Measurements from ENCODE around the gene ZBTB7C.

ZBTB7C gene

GRCh38 chr18:48417985-48418384 is 8.8 kb upstream of the ZBTB7C start:
- no peak for DNase-seq

DNA sequence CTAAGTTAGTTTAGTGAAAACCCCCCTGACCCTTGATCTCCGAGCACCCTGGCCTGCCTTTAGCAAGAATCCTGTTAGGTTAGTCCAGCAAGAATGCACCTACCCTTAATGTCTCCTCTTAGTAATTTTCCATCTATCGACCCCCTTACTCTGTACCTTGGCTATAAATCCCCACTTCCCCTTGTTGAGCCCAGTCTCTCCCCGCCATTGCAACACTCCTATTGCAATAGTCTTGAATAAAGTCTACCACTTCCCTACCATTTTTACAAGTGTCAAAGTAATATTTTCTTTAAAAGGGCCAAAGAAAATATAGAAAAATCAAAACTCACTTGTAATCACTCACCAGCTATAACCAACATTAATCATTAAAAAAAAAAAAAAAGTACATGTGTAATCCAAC is 4.2 kb upstream of the ZBTB7C start:
- DNase-seq: no peak

GRCh38 chr18:48412339-48412929 is 3.3 kb upstream of the ZBTB7C start:
- DNase-seq: no peak

DNA sequence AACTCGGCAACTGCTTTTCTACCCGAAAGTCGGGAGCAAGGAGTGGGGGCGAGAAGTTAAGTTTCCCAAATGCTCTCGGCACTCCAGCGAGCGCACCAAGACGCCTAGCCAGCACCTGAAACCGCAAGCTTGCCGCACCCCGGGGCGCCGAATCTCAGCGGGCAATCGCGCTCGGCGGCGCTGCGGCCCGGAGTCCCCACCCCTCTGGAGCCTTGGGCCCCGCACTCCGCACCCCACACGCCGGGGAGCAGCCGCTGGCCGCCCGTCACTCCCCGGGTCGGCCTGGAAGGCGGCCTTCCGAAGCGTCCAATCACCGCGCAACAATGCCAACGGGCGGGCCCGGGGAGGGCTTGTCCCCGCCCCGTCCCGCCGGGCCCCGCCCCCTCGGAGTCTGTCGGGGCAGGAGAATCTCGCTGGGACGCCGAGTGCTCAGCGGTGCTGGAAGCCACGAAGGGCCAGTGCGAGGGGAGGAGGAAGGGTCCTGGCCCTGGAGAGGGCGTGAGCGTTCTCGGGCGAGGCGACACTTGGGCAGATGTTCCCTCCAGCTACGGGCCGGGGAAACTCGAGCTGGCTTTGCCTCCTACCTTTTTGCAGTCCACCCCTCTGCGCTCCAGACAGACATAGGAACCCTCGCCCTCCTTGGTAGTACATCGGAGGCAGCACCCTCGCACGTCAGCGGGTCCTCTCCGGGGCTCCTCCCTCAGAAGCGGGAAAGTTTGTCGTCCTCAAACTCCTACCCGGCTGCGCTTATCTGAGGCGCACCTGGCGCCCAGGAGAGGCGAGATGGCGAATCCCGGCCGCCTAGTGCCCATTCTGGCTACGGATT is 1.1 kb upstream of the ZBTB7C start:
- DNase-seq: no peak

GRCh38 chr18:48409591-48410094 is 460 bp upstream of the ZBTB7C start:
- DNase-seq: no peak

GRCh38 chr18:48408111-48408726 is 964 bp downstream of the ZBTB7C start:
- no peak for DNase-seq

- DNase-seq: no peak
Observed at GRCh38 chr18:48407358-48407757, 1.8 kb downstream of the ZBTB7C start.

DNA sequence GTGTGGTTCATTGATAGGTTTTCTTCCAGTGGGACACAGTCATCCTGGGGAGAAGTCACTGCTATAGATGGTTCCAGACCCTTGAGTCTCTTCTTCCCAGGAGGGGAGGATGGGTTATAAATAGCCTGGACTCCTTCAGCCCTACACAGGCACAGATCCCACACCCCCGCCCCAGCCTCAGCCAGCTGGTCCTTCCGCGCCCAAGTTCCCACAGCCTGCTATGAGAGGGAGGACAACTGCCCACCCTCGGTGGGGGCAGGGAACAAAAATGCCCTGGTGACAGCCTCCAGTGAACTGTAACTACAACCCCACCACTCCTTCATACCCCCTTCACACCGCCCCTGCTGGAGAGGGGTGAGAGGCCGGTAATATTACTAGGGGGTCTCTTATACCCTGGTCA is 3.2 kb downstream of the ZBTB7C start:
- no peak for DNase-seq

DNA sequence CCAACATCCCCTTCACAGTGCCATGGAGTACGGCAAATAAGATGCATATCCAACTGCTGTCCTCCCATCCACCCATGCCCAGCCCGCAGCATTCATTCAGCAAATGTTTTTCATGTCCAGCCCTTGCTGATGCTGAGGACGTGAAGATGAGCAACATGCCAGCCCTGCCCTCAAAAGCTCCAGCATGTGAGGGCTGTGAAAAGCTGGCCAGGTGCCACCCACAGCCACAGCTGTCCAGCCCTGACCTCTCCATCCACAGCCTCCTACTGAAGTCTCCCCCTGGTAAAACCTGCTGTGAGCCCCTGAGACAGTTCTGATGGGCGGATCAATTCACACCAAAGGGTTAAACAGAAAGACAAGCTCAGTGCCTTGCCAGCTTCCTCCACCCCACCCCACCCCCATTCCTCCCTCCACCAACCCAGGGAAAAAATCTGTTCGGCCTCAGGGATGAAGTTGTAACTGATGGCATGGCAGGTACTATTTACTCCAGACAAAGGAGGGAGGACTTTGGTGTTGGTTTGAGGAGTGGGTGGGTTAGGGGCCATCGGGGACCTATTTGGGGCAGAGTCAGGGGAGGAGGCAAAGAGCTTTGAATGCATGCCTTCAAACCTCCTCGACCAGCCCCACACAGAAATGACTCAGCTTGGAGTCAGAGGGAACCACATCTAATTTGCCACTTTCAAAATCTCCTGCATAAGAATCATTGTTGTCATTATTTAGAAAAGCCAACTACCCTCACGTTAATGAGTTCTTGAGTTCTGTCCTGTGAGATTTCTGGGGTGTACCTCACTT is 4.3 kb downstream of the ZBTB7C start:
- DNase-seq: no peak

- DNase-seq: no peak
Observed at GRCh38 chr18:48402953-48403352, 6.2 kb downstream of the ZBTB7C start.

GRCh38 chr18:48399303-48400075 is 9.7 kb downstream of the ZBTB7C start:
- DNase-seq: no peak

- DNase-seq: no peak
Observed at GRCh38 chr18:48398074-48398473, 11.1 kb downstream of the ZBTB7C start.

GRCh38 chr18:48397021-48397420 is 12.2 kb downstream of the ZBTB7C start:
- no peak for DNase-seq

DNA sequence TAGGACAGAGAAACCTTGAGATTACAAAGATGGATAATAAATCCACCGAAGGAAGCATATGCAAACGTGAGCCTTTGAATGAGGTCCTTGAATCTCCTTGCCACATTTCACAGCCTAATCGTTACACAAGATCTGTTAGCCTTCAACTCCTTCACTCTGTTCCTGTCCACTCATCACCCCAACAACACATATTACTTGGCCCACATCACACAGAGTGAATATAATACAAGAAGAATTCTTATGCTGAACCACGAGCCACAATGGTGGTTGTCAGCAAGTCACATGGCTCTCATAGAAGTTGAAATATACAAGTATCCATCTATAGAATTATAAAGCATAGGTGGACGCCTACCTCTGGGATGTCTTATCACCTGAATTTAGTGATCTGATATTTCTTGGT is 12.6 kb downstream of the ZBTB7C start:
- no peak for DNase-seq

DNA sequence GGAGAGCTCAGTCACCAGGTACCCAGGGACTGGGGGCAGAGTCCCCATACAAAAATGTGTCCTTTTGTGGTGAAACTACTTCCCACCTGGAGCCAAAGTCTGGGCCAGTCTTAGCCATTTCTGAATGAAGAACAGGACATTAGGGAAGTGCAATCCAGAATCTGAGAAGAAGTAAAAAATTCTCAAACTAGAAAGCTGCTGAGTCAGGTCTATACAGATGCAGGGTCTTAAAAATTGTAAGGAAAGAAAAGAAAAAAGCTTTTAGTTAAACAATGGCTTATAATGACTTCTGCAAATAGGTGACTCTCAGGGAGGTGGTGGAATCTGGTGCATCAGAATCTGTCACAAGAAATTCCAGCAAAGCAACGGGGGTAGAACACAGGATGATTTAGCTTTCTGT is 13.5 kb downstream of the ZBTB7C start:
- no peak for DNase-seq

GRCh38 chr18:48394176-48394575 is 15.0 kb downstream of the ZBTB7C start:
- no peak for DNase-seq

- DNase-seq: no peak
Observed at GRCh38 chr18:48393776-48394175, 15.4 kb downstream of the ZBTB7C start.

DNA sequence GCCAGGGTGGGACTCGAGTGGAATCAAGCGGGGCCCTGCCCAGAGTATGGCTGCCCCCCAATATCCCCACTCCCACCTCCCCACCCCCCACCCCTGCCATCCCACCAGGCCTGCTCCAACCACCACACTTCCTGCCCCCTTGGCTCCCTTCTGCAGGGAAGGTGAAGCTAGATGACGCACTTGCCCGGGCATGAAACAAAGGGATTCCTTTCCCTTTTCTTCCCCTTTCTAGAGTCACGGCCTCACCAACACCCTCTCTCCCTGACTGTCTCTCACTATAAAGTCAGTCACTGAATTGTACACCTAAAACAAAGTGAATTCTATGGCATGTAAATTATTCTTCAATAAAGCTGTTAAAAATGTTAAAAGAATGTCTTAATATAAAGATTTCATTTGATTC is 16.0 kb downstream of the ZBTB7C start:
- DNase-seq: no peak

GRCh38 chr18:48392268-48392667 is 16.9 kb downstream of the ZBTB7C start:
- no peak for DNase-seq

- DNase-seq: no peak
Observed at GRCh38 chr18:48391868-48392267, 17.3 kb downstream of the ZBTB7C start.

GRCh38 chr18:48390641-48391040 is 18.5 kb downstream of the ZBTB7C start:
- no peak for DNase-seq

- no peak for DNase-seq
Observed at GRCh38 chr18:48388478-48388877, 20.7 kb downstream of the ZBTB7C start.

Data from SIG-M5 (cell line).